PC-9 (cell line): Measurements from ENCODE around the gene DYNLRB1.

Source experiments
- EZH2 ChIP-seq: fragments of 200-600 bp; sonication (generic); IDR thresholded peaks from 2 replicates; pipeline ENCODE4 v1.8.0; 2017; ENCODE audit warnings: antibody characterized with exemption, low read depth
- TF ChIP-seq, protein P1 (sequence below): fragments of 200-600 bp; sonication (generic); conservative IDR thresholded peaks from 2 replicates; pipeline ENCODE4 v1.6.1; 2017; ENCODE audit warnings: mixed run types, antibody characterized with exemption, mild to moderate bottlenecking, moderate library complexity

DNA sequence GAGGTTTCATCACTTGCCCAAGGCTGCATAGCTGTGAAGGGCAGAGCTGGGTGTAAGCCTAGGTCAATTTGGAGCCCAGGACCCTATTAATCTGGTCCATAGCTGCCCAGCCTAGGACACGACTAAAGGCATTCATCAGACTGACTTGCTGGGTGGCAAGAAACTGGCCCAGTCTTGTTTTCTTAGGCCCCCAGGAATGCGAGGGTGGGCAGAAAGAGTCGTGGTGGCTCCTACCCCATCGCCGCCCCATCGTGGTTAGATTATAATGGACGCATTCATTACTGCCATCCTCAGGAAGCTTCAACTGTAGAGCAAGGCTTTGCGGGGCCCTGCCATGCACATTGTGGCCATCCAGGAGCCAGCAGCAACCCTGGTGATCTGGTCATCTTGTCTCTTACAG lies 16.1 kb downstream of the DYNLRB1 start:
- TF ChIP-seq, protein P1, sequence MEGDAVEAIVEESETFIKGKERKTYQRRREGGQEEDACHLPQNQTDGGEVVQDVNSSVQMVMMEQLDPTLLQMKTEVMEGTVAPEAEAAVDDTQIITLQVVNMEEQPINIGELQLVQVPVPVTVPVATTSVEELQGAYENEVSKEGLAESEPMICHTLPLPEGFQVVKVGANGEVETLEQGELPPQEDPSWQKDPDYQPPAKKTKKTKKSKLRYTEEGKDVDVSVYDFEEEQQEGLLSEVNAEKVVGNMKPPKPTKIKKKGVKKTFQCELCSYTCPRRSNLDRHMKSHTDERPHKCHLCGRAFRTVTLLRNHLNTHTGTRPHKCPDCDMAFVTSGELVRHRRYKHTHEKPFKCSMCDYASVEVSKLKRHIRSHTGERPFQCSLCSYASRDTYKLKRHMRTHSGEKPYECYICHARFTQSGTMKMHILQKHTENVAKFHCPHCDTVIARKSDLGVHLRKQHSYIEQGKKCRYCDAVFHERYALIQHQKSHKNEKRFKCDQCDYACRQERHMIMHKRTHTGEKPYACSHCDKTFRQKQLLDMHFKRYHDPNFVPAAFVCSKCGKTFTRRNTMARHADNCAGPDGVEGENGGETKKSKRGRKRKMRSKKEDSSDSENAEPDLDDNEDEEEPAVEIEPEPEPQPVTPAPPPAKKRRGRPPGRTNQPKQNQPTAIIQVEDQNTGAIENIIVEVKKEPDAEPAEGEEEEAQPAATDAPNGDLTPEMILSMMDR: no peak
- TF ChIP-seq EZH2: no peak
